Measurements from ENCODE around the gene RNF150.

RNF150 gene

GRCh38 chr4:141120036-141120593 lies 13.2 kb downstream of the RNF150 start:
- Histone ChIP-seq H3F3A (ENCODE audit: low read depth) (no peaks in the 10 kb centered on the region), H4K20me1 (ENCODE audit: insufficient read depth, low read length, poor library complexity, severe bottlenecking) (no peaks in the 10 kb centered on the region), H3K4me1 (ENCODE audit: insufficient read depth, low read length, poor library complexity, severe bottlenecking) (peaks cover 38% of the 10 kb centered on the region), H3K79me2 (ENCODE audit: insufficient read depth, low read length) (peaks cover 20% of the 10 kb centered on the region; the same call in 1 of the 2 replicates), H3K4me2 (ENCODE audit: low read depth, low read length, poor library complexity, severe bottlenecking) (no peak overlapping the region), H3K9me2 (replicated peaks; ENCODE audit: low read depth, low read length) (no peaks in the 10 kb centered on the region), H3K27me3 (ENCODE audit: insufficient read depth, low read length, poor library complexity, severe bottlenecking) (no peaks in the 10 kb centered on the region), H3K9ac (ENCODE audit: low read depth, low read length, poor library complexity, severe bottlenecking) (no peak overlapping the region), H3K9me3 (ENCODE audit: insufficient read depth, low read depth, low read length) (peaks cover 2% of the 10 kb centered on the region; the same call in 1 of the 2 replicates), H2AFZ (ENCODE audit: low read length) (no peak overlapping the region), H3K4me3 (ENCODE audit: low read length, poor library complexity, severe bottlenecking) (no peak overlapping the region), H3K36me3 (ENCODE audit: insufficient read depth, low read length) (no peaks in the 10 kb centered on the region)
- TF ChIP-seq CTCF (conservative IDR thresholded peaks at IDR 0.05; ENCODE audit: low read length) = no peak
- TF ChIP-seq EZH2phosphoT487 (IDR thresholded peaks at IDR 0.05; ENCODE audit: borderline replicate concordance) = no peak

GRCh38 chr4:141119071-141119470 lies 14.2 kb downstream of the RNF150 start:
- Histone ChIP-seq H3K36me3 (ENCODE audit: insufficient read depth, low read length) (no peaks in the 10 kb centered on the region), H2AFZ (ENCODE audit: low read length) (no peak overlapping the region), H3K27me3 (ENCODE audit: insufficient read depth, low read length, poor library complexity, severe bottlenecking) (no peaks in the 10 kb centered on the region), H3F3A (ENCODE audit: low read depth) (no peaks in the 10 kb centered on the region), H3K9me2 (replicated peaks; ENCODE audit: low read depth, low read length) (no peaks in the 10 kb centered on the region), H3K9ac (ENCODE audit: low read depth, low read length, poor library complexity, severe bottlenecking) (no peak overlapping the region), H4K20me1 (ENCODE audit: insufficient read depth, low read length, poor library complexity, severe bottlenecking) (no peaks in the 10 kb centered on the region), H3K79me2 (ENCODE audit: insufficient read depth, low read length) (peaks cover 16% of the 10 kb centered on the region; the same call in 1 of the 2 replicates), H3K4me1 (ENCODE audit: insufficient read depth, low read length, poor library complexity, severe bottlenecking) (peaks cover 31% of the 10 kb centered on the region), H3K9me3 (ENCODE audit: insufficient read depth, low read depth, low read length) (peaks cover 2% of the 10 kb centered on the region; the same call in 1 of the 2 replicates), H3K4me2 (ENCODE audit: low read depth, low read length, poor library complexity, severe bottlenecking) (no peak overlapping the region), H3K4me3 (ENCODE audit: low read length, poor library complexity, severe bottlenecking) (no peak overlapping the region)
- no peak for TF ChIP-seq EZH2phosphoT487 (IDR thresholded peaks at IDR 0.05; ENCODE audit: borderline replicate concordance)
- TF ChIP-seq CTCF (conservative IDR thresholded peaks at IDR 0.05; ENCODE audit: low read length) = no peak

GRCh38 chr4:141118381-141118780 lies 14.9 kb downstream of the RNF150 start:
- no peaks in the 10 kb centered on the region for H4K20me1 ChIP-seq (ENCODE audit: insufficient read depth, low read length, poor library complexity, severe bottlenecking)
- H3K4me1 ChIP-seq (ENCODE audit: insufficient read depth, low read length, poor library complexity, severe bottlenecking) = peaks cover 31% of the 10 kb centered on the region
- H3K9ac ChIP-seq (ENCODE audit: low read depth, low read length, poor library complexity, severe bottlenecking) = no peak overlapping the region
- H3K4me2 ChIP-seq (ENCODE audit: low read depth, low read length, poor library complexity, severe bottlenecking) = no peak overlapping the region
- no peaks in the 10 kb centered on the region for H3F3A ChIP-seq (ENCODE audit: low read depth)
- no peaks in the 10 kb centered on the region for H3K36me3 ChIP-seq (ENCODE audit: insufficient read depth, low read length)
- TF ChIP-seq CTCF (conservative IDR thresholded peaks at IDR 0.05; ENCODE audit: low read length) (no peak), EZH2phosphoT487 (IDR thresholded peaks at IDR 0.05; ENCODE audit: borderline replicate concordance) (no peak)
- peaks cover 13% of the 10 kb centered on the region; the same call in 1 of the 2 replicates for H3K79me2 ChIP-seq (ENCODE audit: insufficient read depth, low read length)
- H3K9me3 ChIP-seq (ENCODE audit: insufficient read depth, low read depth, low read length) = peaks cover 2% of the 10 kb centered on the region; the same call in 1 of the 2 replicates
- H3K9me2 ChIP-seq (replicated peaks; ENCODE audit: low read depth, low read length) = no peaks in the 10 kb centered on the region
- no peak overlapping the region for H2AFZ ChIP-seq (ENCODE audit: low read length)
- no peak overlapping the region for H3K4me3 ChIP-seq (ENCODE audit: low read length, poor library complexity, severe bottlenecking)
- no peaks in the 10 kb centered on the region for H3K27me3 ChIP-seq (ENCODE audit: insufficient read depth, low read length, poor library complexity, severe bottlenecking)
